Measurements from ENCODE around the gene MRGPRF.
"Not testable (repeated sequence)": the region's sequence is repeated elsewhere in the genome, so short reads cannot be mapped to it uniquely, and the experiment has no call there.

The MRGPRF gene

DNA sequence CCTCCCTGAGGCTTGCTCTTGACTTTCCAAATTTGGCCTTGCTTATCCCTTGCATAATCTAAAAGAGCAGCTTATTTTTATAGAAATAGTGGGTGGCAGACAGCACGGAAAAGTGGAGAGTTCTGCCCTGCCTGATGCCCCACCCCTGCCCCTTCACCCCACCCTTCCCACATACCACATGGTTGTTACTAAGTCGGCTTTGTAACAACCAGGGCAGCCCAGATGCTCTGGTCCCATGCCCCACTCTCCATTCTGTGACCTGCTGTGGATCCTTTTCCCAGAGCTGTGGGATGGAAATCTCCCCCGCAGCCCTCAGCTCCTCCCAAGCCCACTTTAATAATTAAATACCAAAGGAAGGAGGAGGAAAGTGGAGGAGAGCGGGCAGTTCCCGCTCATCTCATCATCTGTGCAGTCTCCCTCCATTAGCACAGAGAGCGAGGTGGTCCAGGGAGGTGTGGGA, 10.9 kb downstream of the MRGPRF start:
- no peak for DNase-seq

DNA sequence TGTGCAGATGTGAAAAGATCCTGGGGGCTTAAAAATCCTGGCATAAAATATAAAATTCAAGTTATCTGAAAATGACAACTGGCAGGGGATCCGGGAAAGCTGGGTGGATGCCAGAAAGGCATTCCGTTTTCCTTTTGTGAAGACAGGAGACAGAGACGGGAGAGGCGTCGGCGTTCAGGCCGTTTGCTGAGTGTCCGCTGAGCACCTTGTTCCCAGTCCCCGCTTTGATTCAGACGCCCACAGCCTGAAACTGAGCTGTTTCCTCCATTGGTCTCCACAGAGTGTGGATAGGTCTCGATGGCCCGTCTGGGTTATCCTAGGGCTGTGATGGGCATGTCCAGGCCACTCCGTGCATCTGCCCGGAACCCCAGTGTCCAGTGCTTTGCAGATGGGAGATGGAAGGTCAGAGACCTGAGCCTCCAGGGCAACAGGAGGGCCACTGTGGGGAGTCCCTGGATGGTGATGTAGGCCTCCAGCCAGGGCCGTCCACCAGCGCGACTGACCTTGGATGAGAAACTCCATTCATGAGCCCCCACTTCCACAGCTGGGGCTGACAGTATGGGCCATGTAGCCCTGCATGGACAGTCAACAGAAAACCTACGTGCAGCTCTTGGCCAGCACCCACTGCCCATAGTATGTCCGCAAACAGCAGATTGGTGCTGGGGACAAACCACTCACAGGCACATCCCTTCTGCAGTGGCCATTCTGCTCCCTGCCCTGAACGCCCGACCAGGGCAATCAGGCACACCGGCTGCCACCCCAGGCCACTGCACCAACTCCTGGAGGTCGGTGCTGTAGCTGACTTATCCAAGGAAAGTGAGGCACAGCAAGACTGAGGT, 11.6 kb downstream of the MRGPRF start:
- DNase-seq: no peak

DNA sequence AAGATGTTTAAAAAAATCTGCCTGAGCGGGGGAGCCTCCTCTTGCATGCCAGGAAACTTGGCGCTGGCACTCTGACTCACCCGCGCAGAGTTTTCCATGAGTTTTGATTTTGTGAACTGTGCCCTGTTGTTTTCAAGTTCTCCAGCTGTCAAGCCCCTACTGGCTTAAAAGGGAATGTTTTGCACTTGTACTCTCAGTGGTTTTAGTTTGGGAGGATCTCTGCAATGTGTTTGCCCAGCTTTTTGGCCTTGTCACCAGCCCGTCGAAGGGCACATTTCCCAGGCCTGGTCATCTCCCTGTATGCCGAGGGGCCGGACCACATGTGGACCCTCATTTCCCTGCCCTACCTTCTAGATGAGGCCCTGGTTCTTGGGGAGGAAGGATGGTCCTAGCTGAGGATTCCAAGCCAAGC, 12.2 kb downstream of the MRGPRF start:
- DNase-seq: peak; percentile 29 to 56

DNA sequence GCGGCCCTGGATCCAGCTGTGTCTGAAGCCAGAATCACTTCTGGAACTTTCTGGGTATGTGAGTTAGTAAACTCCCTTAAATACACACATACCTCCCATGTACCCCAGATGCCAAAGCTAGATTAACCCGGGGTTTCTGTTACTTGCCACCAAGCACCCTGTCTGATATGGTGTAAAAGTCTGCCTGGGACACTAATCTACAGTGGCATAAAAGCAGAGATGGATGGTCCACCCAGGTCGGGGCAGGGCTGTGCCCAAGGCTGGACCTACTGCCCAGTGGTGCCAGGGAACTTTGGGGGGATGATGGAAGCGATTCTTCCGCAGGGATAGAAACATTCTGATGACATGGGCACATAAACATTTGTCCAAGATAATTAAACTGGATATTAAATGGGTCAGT, 12.7 kb downstream of the MRGPRF start:
- no peak for DNase-seq

DNA sequence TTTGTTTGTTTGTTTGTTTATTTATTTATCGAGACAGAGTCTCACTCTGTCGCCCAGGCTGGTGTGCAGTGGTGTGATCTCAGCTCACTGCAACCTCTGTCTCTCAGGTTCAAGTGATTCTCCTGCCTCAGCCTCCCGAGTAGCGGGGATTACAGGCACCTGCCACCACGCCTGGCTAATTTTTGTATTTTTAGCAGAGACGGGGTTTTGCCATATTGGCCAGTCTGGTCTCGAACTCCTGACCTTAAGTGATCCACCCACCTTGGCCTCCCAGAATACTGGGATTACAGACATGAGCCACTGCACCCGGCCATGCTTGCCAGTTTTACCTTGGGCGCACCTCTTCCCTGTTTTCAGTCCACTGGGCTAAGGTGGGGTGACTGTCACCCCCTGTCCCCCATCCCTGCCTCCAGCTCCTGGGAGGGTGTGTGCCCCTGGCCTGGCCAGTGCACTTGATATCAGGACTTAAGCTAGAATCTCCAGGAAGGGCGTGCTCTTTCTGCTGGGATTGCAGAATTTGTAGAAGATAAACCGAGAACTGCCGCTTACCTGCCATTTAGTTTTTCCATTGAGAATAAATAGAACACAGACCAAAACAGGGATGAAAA, 13.2 kb downstream of the MRGPRF start:
- not testable (repeated sequence) for DNase-seq

DNA sequence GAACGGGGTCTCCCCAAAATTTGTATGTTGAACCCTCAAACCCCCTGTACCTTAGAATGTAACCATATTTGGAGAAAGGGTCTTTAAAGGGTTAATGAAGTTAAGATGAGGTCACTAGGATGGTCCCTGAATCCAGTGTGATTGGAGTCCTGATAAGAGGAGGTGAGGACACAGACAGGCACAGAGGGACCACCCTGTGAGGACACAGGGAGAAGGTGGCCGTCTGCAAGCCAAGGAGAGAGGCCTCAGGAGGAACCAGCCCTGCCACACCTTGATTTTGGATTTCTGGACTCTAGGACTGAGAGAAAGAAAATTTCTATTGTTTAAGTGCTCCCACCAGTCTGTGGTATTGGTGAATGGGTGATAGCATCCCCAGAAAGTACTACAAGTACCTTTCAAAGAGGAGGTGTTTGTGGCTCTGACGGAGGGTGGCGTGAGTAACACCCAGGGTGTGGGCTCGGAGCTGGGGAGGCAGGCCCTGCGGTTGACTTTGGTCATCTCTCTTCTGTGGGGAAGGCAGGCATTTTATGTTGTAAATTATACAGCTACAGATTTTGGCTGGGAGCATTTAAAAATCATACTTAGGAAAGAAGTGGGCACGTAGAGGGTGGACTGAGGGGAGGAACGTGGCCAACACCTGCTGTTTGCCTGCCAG, 13.8 kb downstream of the MRGPRF start:
- no peak for DNase-seq

DNA sequence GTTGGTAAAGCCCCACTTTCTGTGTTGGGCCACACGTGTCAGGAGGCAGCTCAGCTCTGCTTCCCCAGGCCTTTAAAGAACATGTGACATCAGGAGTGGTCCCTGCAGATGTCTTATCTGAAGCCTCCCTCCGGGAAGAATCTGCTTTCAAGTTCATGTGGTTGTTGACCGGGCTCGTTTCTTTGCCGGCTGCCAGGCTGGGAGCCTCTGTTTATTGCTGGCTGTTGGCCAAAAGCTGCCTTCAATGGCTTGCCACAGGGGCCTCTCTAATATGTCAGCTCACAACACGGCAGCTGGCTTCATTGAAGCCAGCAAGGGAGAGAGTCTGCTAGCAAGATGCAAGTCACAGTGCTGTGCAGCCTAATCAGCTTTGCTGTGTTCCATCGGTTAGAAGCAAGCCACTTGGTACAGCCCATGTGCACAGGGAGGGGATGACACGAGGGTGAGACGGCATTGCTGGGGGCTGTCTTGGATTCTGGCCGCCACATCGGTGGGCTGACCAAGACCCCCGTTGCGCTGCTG, 14.6 kb downstream of the MRGPRF start:
- peak; percentile 41 to 83 for DNase-seq

DNA sequence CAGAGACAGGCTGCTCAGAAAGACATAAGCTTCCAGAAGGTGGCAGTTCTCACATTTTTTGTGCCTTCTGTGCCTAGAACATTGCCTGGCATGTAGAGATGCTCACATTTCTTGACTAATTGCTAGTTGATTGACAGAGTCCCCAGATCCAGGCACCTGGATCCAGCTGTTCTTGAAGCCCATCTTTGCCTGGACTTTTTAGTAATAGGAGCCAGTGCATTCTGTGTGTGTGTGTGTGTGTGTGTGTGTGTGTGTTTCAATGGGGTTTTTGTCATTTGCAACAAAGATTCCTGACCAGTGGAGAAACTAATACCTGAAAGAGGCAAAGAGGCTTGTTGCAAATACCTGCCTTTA, 15.1 kb downstream of the MRGPRF start:
- no peak for DNase-seq

DNA sequence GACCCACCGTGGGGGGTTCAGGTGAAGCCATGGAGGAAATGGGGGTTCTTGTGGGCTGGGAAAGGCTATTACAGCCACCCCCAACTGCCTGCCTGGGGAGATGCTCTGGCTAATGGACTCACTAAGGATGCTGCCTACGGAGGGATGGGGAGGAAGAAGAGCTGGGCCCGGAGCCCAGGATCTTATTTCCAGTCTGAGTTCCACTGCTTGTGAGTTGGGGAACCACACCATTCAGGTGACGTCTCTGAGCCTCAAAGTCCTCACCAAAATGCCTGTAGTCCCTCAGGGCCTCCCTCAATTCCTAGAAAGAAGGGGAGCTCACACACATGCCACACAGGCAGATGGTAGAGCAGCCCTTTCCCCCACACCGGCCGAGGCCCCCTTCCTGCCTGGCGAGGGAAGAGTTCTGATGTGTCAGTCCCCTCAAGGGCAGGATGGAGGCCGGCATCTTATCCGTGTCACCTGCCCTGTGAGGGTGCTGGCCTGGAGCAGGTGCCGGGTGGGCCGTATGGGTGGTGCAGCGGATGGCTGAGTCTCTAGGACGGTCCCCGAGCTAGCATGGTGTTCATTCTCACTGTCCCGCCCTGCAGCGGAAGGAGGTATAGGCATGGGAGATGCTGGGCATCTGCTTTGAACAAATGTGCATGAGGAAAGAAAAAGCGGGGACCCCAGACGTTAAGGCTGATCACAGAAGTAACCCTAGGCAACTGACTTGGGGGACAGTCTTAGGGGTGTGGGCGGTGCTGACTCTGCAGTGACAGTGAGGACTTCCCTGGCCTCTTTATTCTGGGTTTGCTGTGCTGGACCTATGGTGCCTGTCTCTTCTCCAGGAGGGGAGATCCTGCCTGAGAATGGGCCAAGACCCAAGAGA, 15.7 kb downstream of the MRGPRF start:
- no peak for DNase-seq

DNA sequence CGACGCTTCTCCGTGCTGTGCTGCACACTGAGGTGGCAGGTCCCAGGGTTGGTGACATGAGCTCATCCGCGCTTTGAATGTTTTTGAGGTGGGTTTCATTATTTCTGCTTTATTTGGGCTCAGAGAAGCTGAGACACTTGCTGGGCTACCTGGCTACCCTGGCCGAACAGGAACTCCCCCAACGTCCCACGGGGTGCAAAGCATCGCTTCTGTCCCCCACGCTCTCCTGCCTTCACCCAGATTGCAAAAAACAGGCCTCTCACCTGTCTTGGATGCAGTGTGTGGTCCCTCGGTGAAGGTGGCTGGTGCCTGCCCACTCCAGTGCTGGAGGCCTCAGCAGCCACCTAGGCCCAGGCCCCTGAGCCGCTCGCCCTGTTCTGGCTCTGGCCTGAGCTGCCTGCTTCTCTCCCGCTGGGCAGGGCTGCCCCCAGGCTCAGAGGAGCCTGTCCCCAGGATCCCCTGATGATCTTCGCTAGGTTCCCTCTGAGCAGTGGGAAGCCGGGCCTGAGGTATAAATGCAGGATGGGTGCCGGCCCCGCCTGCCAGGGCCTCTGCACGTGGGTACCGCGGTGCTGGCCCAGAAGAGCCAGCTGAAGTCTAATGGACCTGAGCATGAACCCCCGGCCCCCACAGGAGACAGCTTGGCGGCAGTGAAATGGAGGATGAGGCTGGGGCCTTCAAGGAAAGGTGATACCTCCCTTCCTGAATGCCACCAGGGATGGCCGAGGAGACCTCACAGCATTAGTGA, 16.5 kb downstream of the MRGPRF start:
- no peak for DNase-seq

DNA sequence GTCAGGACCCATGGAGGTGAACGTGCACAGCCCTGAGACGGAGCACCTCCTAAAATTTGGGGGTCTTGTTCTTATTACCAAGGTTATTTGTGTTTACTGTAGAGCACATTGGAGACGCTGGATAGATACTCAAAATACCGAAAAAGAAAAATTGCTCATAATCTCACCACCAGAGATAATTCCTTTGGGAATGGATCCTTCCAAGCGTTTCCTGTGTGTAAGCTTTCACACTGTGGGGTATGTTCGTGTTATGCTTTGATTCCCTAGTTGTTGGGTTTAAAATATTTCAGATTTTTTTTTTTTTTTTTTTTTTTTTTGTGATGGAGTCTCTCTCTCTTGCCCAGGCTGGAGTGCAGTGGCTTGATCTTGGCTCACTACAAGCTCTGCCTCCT, 18.2 kb downstream of the MRGPRF start:
- DNase-seq: no peak

DNA sequence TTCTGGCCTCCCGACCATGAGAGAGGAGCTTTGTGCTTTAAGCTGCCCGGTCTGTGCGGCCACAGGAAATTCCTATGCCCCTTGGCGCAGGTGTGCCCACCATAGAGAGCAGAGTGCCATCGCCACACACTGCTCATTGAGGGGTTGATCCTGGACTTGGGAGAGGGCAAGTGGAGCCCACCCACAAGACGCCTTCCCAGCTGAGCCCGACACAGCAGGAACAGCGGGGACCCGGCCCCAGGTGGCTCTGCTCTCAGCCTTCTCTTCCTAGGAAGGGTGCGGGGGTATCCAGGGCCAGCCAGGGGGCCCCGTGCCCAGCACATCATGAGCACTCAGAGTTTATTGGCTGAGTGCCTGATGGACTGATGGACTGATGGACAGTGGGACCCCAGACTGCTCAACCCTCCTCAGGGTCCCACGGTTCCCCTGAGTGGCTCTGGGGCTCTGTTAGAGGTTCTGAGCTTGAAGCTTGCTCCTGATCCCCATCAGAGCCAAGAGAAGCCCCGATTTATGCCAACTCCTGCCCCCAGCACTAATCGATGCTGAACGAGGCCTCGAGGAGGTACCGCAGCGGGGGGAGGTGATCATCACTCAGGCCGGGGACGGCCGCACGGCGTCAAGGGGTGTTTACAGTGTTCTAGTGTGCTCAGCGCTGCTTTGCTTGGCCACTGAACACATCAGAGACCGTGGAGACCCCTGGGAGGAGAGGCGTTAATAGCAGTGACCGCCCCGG, 18.7 kb downstream of the MRGPRF start:
- DNase-seq: no peak

DNA sequence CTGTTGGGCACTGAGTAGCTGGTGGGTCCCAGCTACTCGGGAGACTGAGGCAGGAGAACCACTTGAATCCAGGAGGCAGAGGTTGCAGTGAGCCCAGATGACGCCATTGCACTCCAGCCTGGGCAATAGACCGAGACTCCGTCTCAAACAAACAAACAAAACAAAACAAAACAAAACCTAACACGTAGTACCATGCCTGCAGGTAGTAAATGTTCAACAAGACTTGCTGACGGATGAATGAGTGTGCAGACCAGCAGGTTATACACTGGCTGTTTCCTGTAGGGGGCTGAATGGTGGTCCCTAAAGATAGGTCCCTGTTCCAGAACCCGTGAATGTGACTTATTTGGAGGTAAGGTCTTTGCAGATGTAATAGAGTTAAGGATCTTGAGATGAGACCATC, 19.5 kb downstream of the MRGPRF start:
- no peak for DNase-seq

DNA sequence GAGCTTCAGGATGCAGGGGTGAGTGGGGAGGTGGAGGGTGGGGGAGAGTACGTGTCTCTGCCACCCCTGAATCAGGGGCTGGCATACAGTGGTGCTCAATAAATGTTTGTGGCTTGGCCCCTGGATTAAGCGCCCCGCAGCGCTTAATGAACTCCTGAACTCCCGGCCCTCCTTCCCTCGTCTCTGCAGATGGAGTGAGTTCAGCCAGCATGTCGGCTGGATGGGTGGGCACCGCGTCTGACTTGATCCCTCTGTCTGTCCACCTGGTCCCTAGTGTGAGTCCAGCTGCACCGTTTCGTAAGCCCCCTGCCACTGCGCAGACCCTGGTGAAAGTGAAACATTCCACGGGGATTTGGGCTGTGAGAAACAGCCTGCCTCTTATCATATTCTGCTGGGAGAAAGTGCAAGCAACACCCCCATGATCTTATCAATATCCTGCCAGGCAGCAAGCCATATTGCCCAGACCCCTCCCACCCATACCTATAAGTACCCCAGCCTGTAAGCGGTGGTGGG, 20.2 kb downstream of the MRGPRF start:
- no peak for DNase-seq

DNA sequence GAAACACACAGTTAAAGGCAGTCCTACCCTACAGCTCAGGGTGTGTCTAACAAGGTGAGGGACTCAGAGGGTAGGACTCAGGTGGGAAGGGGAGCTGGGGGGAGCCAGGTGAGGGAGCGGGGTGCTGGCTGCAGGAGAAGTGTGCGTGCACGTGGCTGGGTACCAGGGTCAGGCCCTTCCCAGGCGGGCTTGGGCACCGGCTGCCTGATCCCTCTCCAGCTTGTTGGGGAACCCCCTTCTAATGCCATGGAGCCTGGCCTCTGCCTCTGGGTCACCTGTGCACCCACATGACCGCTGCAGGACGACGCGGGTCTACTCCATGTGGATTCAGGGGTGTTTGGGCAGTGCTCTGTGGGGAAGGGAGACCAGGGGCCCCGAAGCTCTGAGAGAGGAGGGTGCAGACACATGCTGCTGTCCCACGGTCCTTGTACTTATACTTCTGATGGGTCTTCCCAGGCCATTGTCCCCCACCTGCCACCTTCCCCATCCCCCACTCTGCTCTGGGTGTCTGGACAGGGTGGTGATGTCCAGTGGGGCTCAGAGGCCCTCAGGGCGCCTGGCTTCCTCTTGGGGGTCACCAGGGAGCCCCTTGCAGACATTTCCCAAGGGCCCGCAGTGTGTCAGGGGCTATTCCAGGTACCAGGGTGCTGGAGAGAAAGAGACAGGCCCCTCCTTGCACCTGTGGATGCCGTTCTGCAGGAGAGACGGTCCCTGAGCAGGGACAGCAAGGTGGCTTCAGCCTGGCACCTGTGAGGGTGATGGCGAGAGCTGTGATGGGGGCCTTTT, 21.9 kb downstream of the MRGPRF start:
- DNase-seq: no peak

DNA sequence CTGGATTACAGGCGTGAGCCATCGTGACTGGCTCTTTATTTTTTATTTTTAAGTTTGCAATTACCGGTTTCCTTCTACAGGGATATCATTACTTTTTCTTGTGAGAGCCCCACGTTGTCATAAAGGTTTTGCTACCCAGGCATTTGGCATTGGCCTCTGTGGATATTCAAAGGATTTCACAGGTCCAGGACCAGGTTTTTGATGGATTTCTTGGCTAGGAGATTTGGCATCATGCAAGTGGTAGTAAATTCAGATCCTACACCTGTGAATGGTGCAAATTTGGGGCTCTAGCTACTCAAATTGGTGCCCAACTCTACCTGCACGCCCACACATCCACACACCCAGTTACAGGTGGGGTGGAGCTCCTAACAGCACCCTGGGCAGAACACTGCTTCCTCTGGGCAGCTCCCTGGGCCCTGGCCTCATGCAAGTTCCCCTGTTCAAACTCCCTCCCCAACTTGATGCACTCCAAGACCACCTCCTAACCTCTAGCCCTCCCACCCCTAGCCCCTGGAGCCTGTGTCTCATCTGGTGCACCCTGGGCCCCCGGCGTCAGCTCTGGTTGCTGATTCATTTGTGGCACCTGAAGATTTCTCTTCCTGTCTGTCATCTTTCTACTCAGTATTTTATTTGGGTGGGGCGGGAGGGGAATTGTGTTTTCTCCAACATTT, 23.0 kb downstream of the MRGPRF start:
- DNase-seq: no peak

DNA sequence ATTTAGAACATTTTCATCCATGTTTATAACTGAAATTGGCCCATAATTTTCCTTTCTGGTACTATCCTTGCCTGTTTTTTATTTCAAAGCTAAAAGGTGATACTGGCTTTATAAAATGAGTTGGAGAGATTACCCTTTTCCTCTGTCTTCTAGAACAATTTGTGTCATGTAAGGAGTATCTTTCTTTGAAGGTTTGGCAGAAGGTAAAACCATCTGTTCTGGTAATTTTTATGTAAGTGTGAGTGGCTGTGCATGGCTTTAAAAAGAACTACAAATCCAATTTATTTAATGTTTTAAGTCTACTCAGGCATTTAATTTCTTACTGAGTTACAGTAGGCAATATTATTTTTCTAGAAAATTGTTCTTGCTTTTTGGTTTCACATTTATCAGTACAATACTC, 24.6 kb downstream of the MRGPRF start:
- no peak for DNase-seq

DNA sequence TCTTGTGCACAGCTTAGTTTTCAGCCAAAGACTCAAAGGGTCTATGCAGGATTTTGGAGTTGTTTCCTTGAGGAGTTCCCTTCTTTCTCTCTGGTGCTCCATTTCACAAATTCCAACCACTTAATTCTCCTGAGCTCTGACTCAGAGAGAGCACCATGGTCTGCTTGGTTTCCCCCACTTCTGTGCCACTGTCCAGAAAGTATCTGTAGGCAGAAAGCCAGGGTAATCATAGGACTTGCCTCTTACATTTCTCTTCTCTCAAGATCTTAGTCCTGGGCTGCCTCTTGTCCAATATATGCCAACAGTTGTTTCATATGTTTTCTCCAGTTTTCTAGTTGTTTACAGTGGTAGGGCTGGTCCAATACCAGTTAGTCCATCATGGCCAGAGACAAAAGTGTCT, 25.8 kb downstream of the MRGPRF start:
- no peak for DNase-seq

DNA sequence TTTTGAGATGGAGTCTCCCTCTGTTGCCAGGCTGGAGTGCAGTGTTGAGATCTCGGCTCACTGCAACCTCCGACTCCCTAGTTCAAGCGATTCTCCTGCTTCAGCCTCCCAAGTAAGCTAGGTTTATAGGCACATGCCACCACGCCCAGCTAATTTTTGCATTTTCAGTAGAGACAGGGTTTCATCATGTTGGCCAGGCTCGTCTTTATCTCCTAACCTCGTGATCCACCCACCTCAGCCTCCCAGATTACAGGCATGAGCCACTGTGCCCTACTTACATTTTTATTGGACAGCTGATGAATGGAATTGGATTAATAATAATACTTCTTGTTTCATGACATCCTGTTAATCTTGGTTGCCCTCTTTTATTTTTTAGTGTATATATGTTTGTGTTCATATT, 29.2 kb downstream of the MRGPRF start:
- DNase-seq: no peak

DNA sequence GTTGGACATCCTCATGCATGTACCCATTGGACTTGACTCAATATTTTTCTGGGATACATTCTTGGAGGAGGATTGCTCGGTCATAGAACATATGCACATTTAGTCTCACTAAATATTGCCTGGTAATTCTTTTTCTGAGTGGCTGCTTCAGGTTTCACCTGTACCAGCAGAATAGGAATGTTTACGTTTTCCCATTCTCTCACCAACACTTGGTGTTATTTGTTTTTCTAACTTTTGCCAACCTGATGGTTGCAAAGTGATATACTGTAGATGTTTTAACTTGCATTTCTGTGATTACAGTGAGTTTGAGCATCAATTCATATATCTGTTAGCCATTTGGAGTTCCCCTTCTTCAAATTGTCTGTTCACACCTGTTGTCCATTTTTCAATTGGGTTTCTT, 30.9 kb downstream of the MRGPRF start:
- no peak for DNase-seq
